Breast epithelium (tissue), 4 donors: ENCODE data around the gene HAPLN2. TPM values are rescaled to one million over a fixed set of nuclear protein-coding genes. Genes with fewer than 3 reads are reported as not detected.

Experiments
- DNase-seq, 2 donors: peaks; one replicate each; pipeline ENCODE4 v3.0.0-alpha.2; 2019; ENCODE audit warnings: low spot score in 2 of 2
- H3K27ac ChIP-seq, 2 donors: fragments of 200-600 bp; sonication (generic) in 1 of 2; one replicate each; pipeline ENCODE4 v1.5.1; 2016 to 2019; ENCODE audit warnings: mild to moderate bottlenecking in 1 of 2
- H3K27me3 ChIP-seq, 2 donors: fragments of 200-600 bp; sonication (generic) in 1 of 2; one replicate each; pipeline versions ENCODE4 v1.5.1 to v1.6.0; 2017 to 2019; ENCODE audit warnings: control low read depth in 1 of 2, mild to moderate bottlenecking in 1 of 2
- H3K36me3 ChIP-seq: fragments of 200-600 bp; one replicate; pipeline ENCODE4 v1.5.1; 2019
- H3K4me1 ChIP-seq, 2 donors: fragments of 200-600 bp; sonication (generic); one replicate each; pipeline ENCODE4 v1.5.1; 2016 to 2019; ENCODE audit warnings: control low read depth in 1 of 2
- H3K4me3 ChIP-seq, 3 donors: fragments of 200-600 bp; sonication (generic); 1 replicate in 2 of 3; 2 replicates in 1 of 3; pipeline ENCODE4 v1.5.1; 2016 to 2019; ENCODE audit warnings: mild to moderate bottlenecking in 3 of 3, moderate library complexity in 2 of 3
- H3K9me3 ChIP-seq, 2 donors: fragments of 200-600 bp; sonication (generic) in 1 of 2; one replicate each; pipeline ENCODE4 v1.5.1; 2016 to 2019; ENCODE audit warnings: control low read depth in 1 of 2
- POLR2A ChIP-seq: fragments of 450-650 bp; IDR thresholded peaks from one replicate; pipeline ENCODE4 v1.6.1; 2016; ENCODE audit warnings: antibody characterized with exemption, mild to moderate bottlenecking, moderate library complexity
- POLR2AphosphoS5 ChIP-seq, 3 donors: sonication (generic); formaldehyde crosslinking; IDR thresholded peaks; one replicate each; pipeline ENCODE4 v1.6.1; 2017; ENCODE audit warnings: antibody characterized with exemption in 3 of 3
- intact Hi-C: fragments of 100-400 bp; cut with DNase I; formaldehyde crosslinking; loops from one replicate; pipeline ENCODE4 v1.15.1; 2023; ENCODE audit warnings: low total_unique reads
- total RNA-seq, 3 donors: library from RNA; depleted of rRNA; stranded (reverse); fragments of >200 nt; gene quantifications; one replicate each; pipeline ENCODE4 v1.1.0, GENCODE V29; 2016
- TF ChIP-seq, protein P1 (sequence below), 3 donors: fragments of 450-650 bp; IDR thresholded peaks; one replicate each; pipeline ENCODE4 v1.5.1; 2016 to 2017; ENCODE audit warnings: antibody characterized with exemption in 3 of 3, mild to moderate bottlenecking in 3 of 3, moderate library complexity in 3 of 3

HAPLN2 gene
- total RNA-seq, 3 donors from 2014 or later = not detected

DNA sequence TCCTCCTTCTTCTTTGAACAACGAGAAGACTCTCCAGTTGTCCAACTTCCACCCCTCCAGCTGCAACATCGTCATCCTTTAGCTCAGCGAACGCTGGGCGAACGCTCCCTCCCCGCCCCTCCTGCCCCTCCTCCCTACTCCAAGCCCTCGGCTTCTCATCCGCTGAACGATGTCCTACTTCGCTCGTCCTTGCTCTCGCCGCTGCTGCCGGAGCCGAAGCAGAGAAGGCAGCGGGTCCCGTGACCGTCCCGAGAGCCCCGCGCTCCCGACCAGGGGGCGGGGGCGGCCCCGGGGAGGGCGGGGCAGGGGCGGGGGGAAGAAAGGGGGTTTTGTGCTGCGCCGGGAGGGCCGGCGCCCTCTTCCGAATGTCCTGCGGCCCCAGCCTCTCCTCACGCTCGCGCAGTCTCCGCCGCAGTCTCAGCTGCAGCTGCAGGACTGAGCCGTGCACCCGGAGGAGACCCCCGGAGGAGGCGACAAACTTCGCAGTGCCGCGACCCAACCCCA is 22.6 kb downstream of the HAPLN2 start, which contains the start of gene BCAN:
Gene BCAN (plus strand): TSS at position 357 of the 504 bp plus-strand sequence. CDS start 3,938 bp downstream, outside the sequence.
- peak within 1 kb of the TSS; percentile 24 to 62 (median 47) for H3K4me3 ChIP-seq

DNA sequence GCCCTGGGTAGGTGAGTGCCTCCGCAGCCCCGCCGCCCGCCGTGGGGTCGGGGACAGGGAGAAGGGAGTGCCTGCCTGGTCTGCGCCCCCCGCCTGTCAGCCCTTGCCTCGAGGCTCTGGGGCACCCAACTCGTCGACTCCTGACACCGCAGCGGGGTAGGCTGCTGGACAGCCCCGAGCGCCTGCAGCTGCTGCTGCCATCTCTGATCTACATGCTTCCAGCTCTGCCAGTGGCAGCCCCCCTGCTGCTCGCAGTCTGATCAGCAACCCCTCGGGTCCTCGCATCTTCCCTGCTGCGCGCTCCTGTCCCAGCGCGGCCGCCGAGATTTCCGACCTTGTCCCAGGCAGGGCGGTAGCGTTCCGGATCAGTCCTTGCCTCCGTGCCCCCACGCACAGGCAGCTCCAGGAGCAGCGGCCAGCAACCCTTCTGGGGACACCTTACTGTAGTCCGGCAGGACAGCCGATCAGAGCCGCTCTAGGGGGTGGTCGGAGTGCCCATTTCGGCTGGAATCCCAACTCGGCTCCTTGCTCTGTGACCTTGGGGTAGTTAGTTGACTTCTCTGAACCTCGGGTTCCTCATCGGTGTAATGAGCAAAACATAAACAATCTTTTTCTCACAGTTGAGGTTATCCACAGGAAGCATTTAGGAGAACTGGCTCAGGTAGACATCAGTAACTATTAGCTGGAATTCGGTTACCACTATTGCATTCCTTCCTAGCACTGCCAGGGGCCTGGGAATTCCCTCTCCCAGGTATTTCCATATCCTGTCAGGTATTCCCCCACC is 23.2 kb downstream of the HAPLN2 start:
- peaks cover 3 to 20% of the 10 kb centered on the region in 2 donors for H3K4me1 ChIP-seq
- H3K36me3 ChIP-seq = no peaks in the 10 kb centered on the region
- intact Hi-C loops = no loop called here
- no peak for TF ChIP-seq POLR2A
- no peak for TF ChIP-seq POLR2AphosphoS5 (IDR thresholded peaks at IDR 0.05)
- TF ChIP-seq, protein P1, sequence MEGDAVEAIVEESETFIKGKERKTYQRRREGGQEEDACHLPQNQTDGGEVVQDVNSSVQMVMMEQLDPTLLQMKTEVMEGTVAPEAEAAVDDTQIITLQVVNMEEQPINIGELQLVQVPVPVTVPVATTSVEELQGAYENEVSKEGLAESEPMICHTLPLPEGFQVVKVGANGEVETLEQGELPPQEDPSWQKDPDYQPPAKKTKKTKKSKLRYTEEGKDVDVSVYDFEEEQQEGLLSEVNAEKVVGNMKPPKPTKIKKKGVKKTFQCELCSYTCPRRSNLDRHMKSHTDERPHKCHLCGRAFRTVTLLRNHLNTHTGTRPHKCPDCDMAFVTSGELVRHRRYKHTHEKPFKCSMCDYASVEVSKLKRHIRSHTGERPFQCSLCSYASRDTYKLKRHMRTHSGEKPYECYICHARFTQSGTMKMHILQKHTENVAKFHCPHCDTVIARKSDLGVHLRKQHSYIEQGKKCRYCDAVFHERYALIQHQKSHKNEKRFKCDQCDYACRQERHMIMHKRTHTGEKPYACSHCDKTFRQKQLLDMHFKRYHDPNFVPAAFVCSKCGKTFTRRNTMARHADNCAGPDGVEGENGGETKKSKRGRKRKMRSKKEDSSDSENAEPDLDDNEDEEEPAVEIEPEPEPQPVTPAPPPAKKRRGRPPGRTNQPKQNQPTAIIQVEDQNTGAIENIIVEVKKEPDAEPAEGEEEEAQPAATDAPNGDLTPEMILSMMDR (IDR thresholded peaks at IDR 0.05) = no peak
- no peak overlapping the region for H3K27ac ChIP-seq
- H3K27me3 ChIP-seq = peaks cover 0 to 8% of the 10 kb centered on the region in 2 donors
- peak overlapping the region; percentile 24 to 62 (median 47) for H3K4me3 ChIP-seq
- no peak for DNase-seq
- H3K9me3 ChIP-seq = no peaks in the 10 kb centered on the region

More for the DNA sequence above, 22.6 kb downstream of the HAPLN2 start, which contains the start of gene BCAN:
- TF ChIP-seq, protein P1 (IDR thresholded peaks at IDR 0.05) = no peak
- TF ChIP-seq POLR2AphosphoS5 (IDR thresholded peaks at IDR 0.05) = no peak
- no peak for TF ChIP-seq POLR2A
- intact Hi-C loops = no loop called here
- Histone ChIP-seq H3K36me3 (no peaks in the 10 kb centered on the region), H3K4me1 (peaks cover 3 to 20% of the 10 kb centered on the region in 2 donors), H3K27ac (no peak within 1 kb of the TSS), H3K27me3 (peaks cover 0 to 8% of the 10 kb centered on the region in 2 donors), H3K9me3 (no peaks in the 10 kb centered on the region)
- no peak for DNase-seq

DNA sequence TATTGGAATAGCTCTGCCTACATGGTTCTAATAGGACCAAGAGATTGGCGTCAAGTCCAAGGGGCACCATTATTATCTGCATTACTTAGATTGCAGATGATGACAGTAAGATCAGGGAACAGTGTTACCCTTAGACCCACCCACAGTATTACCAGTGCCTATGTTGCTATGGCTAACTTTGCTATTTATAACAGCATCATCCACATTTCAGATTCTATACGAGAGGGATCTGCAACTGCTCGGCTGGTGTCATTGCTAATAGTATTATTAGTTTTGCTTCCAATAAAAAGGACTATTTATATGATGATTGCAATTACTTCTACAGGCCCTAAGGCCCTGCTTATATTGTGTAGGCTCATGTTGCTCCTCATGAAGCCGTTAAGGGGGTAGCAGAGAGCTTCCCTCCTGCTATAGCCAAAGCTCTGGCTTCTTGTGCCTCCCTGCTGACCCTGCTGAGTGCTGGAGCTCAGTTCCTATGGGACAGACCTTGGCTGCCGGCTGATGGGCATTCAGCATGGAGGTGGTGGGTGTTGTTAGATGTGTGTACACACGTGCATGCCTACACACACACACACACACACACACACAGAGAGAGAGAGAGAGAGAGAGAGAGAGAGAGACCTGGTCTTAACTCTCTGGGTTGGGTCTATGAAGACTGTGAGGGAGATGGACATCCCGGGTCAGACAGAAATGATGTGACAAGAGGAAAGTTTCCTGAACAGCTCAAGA is 24.0 kb downstream of the HAPLN2 start:
- peaks cover 0 to 8% of the 10 kb centered on the region in 2 donors for H3K27me3 ChIP-seq
- intact Hi-C loops = no loop called here
- H3K4me3 ChIP-seq = no peak overlapping the region
- peaks cover 3 to 20% of the 10 kb centered on the region in 2 donors for H3K4me1 ChIP-seq
- DNase-seq = no peak
- H3K27ac ChIP-seq = no peak overlapping the region
- TF ChIP-seq, protein P1 (IDR thresholded peaks at IDR 0.05) = no peak
- TF ChIP-seq POLR2A = no peak
- TF ChIP-seq POLR2AphosphoS5 (IDR thresholded peaks at IDR 0.05) = no peak
- no peaks in the 10 kb centered on the region for H3K36me3 ChIP-seq
- H3K9me3 ChIP-seq = no peaks in the 10 kb centered on the region

DNA sequence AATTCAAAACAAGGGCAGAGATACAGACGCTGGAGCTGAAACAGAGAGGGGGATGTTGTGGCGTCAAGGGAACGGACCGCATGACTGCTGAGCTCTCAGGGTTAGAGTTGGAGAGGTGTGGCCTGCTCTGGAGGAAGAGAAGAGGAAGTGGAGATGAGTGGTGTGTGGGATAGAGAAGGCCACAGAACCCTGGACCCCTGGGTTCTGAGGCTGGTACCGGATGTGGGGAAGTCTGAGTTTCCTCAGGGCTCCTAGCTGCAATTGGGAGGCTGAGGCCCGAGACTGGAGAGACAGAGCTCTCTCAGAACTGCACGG is 24.5 kb downstream of the HAPLN2 start:
- Histone ChIP-seq H3K4me1 (peaks cover 3 to 17% of the 10 kb centered on the region in 2 donors), H3K27me3 (peaks cover 0 to 8% of the 10 kb centered on the region in 2 donors), H3K4me3 (no peak overlapping the region), H3K27ac (no peak overlapping the region), H3K36me3 (no peaks in the 10 kb centered on the region), H3K9me3 (no peaks in the 10 kb centered on the region)
- intact Hi-C loops = no loop called here
- TF ChIP-seq POLR2A (no peak), POLR2AphosphoS5 (IDR thresholded peaks at IDR 0.05) (no peak)
- TF ChIP-seq, protein P1 (IDR thresholded peaks at IDR 0.05) = no peak
- no peak for DNase-seq
